B cell (primary cell): ENCODE data around the gene ATXN1.

Experiments used
- EZH2 ChIP-seq: IDR thresholded peaks from 2 replicates; pipeline ENCODE4 v1.6.1; 2012; ENCODE audit warnings: borderline replicate concordance, low read depth, mild to moderate bottlenecking, moderate library complexity, low read length; ENCODE audit not compliant: insufficient read depth, poor library complexity, severe bottlenecking
- TF ChIP-seq, protein P1 (sequence below): fragments of 200-600 bp; IDR thresholded peaks from one replicate; pipeline ENCODE4 v1.8.0; 2022; ENCODE audit warnings: antibody characterized with exemption, mild to moderate bottlenecking

DNA sequence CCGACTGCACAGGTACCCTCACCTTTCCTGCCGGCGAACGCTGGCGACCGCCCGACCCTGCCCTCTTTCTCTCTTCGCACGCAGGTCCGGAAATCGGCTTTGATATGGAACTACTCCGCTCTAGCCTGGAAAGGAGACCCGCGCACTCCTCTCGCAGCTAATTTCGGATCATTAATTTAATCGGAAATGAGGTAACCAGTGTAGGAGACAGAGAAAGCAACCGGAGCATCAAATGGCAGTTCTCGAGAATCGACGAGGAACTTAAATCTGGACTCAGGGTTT, 949 bp upstream of the ATXN1 start:
- TF ChIP-seq, protein P1, sequence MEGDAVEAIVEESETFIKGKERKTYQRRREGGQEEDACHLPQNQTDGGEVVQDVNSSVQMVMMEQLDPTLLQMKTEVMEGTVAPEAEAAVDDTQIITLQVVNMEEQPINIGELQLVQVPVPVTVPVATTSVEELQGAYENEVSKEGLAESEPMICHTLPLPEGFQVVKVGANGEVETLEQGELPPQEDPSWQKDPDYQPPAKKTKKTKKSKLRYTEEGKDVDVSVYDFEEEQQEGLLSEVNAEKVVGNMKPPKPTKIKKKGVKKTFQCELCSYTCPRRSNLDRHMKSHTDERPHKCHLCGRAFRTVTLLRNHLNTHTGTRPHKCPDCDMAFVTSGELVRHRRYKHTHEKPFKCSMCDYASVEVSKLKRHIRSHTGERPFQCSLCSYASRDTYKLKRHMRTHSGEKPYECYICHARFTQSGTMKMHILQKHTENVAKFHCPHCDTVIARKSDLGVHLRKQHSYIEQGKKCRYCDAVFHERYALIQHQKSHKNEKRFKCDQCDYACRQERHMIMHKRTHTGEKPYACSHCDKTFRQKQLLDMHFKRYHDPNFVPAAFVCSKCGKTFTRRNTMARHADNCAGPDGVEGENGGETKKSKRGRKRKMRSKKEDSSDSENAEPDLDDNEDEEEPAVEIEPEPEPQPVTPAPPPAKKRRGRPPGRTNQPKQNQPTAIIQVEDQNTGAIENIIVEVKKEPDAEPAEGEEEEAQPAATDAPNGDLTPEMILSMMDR, result no peak
- TF ChIP-seq EZH2, result no peak
